Measurements from ENCODE around the gene SEMA7A.

Gene SEMA7A

DNA sequence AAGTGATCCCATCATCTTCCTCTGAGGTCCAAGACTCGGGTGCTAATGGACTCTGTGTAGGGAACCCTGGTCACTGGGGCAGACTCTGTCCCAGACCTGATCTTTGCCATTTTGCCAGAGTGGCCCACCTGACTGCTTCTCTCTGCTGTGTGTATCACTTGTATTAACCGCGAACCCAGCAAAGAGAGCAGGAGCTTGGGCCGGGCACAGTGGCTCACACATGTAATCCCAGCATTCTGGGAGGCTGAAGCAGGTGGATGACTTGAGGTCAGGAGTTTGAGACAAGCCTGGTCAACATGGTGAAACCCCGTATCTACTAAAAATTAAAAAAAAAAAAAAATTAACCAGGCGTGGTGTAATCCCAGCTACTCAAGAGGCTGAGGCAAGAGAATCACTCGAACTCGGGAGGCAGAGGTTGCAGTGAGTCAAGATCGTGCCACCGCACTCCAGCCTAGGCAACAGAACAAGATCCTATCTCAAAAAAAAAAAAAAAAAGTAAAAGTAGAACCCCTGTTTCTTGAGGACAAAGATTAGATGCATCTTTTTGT, 33.4 kb downstream of the SEMA7A start:
- Histone ChIP-seq H3K4me3 (ENCODE audit: low read length) (no peak overlapping the region), H3K4me1 (ENCODE audit: control insufficient read depth, low read depth, low read length) (peaks cover 8% of the 10 kb centered on the region), H3K27ac (ENCODE audit: low read length) (no peak overlapping the region), H3K9me3 (ENCODE audit: control insufficient read depth, low read depth, low read length) (no peaks in the 10 kb centered on the region), H3K9ac (ENCODE audit: low read length) (no peak overlapping the region), H3K36me3 (ENCODE audit: control insufficient read depth, low read depth, low read length) (no peaks in the 10 kb centered on the region), H3K27me3 (ENCODE audit: control insufficient read depth, insufficient read depth, low read length) (no peaks in the 10 kb centered on the region)

DNA sequence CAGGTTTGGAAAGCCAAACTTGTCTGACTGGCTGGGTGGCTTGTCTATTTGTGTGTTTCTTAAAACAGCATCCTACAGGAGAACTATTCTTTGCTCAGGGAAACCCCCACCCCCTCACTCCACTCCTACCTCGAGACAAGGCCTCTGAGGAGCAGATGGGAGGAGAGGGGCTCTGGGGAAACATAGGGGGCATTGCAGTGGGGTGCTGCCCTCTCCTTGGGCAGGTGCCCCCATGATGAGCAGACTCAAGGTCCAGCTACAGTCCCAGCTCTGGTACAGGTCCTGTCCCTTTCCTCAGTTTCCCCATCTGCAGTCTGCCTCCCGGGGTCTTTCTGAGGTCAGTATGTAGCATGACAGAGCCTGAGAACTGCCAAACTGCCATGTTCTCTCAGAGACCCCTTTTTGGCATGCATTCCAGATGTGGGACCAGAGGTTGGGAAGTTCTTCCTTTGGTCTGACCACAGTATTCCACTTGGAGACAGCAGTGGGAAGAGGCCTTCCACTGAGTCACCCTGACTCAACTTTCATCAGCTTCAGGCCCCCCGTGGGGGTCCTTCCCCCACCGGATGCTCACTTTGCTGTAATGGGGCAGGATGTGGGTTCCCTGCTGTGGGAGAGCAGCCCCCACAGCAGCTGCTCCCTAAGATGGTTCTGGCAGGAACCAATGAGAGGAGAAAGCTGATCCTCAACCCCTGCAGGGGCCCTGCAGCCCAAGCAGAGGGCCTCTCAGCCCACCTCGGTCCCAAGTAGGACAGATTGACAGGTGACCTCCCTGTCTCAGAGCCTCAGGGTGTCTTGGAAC, 34.0 kb downstream of the SEMA7A start:
- no peaks in the 10 kb centered on the region for H3K27me3 ChIP-seq (ENCODE audit: control insufficient read depth, insufficient read depth, low read length)
- peaks cover 8% of the 10 kb centered on the region for H3K4me1 ChIP-seq (ENCODE audit: control insufficient read depth, low read depth, low read length)
- H3K9me3 ChIP-seq (ENCODE audit: control insufficient read depth, low read depth, low read length) = no peaks in the 10 kb centered on the region
- H3K36me3 ChIP-seq (ENCODE audit: control insufficient read depth, low read depth, low read length) = no peaks in the 10 kb centered on the region
- H3K4me3 ChIP-seq (ENCODE audit: low read length) = no peak overlapping the region
- no peak overlapping the region for H3K27ac ChIP-seq (ENCODE audit: low read length)
- H3K9ac ChIP-seq (ENCODE audit: low read length) = no peak overlapping the region

DNA sequence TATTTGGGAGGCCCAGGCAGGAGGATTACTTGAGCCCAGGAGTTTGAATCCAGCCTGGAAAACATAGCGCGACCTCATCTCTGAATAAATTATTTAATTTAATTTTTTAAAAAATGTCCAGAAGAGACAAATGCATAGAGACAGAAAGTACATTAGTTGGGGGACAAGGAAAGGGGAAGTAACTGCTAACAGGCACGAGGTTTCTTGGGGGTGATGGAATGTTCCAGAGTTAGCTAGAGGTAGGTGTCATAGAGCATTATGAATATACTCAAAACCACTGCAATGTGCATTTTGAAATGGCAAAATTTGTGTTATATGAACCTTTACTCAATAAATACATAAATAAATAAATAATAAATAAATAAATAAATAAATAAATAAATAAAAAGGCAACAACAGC, 34.7 kb downstream of the SEMA7A start:
- Histone ChIP-seq H3K4me3 (ENCODE audit: low read length) (no peak overlapping the region), H3K4me1 (ENCODE audit: control insufficient read depth, low read depth, low read length) (peaks cover 8% of the 10 kb centered on the region), H3K27ac (ENCODE audit: low read length) (no peak overlapping the region), H3K27me3 (ENCODE audit: control insufficient read depth, insufficient read depth, low read length) (no peaks in the 10 kb centered on the region), H3K9me3 (ENCODE audit: control insufficient read depth, low read depth, low read length) (no peaks in the 10 kb centered on the region), H3K36me3 (ENCODE audit: control insufficient read depth, low read depth, low read length) (no peaks in the 10 kb centered on the region), H3K9ac (ENCODE audit: low read length) (no peak overlapping the region)

DNA sequence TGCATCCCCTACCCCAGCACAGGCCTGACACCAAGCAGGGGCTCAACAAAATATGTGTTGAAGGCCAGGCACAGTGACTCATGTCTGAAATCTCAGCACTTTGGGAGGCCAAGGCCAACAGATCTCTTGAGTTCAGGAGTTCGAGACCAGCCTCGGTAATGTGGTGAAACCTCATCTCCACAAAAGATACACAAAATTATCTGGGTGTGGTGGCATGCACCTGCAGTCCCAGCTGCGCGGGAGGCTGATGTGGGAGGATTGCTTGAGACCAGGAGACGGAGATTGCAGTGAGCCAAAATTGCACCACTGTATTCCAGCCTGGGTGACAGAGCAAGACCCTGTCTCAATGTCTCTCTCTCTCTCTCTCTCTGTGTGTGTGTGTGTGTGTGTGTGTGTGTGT, 35.6 kb downstream of the SEMA7A start:
- Histone ChIP-seq H3K4me1 (ENCODE audit: control insufficient read depth, low read depth, low read length) (peaks cover 8% of the 10 kb centered on the region), H3K4me3 (ENCODE audit: low read length) (no peak overlapping the region), H3K27me3 (ENCODE audit: control insufficient read depth, insufficient read depth, low read length) (no peaks in the 10 kb centered on the region), H3K9me3 (ENCODE audit: control insufficient read depth, low read depth, low read length) (no peaks in the 10 kb centered on the region), H3K36me3 (ENCODE audit: control insufficient read depth, low read depth, low read length) (no peaks in the 10 kb centered on the region), H3K9ac (ENCODE audit: low read length) (no peak overlapping the region), H3K27ac (ENCODE audit: low read length) (no peak overlapping the region)

DNA sequence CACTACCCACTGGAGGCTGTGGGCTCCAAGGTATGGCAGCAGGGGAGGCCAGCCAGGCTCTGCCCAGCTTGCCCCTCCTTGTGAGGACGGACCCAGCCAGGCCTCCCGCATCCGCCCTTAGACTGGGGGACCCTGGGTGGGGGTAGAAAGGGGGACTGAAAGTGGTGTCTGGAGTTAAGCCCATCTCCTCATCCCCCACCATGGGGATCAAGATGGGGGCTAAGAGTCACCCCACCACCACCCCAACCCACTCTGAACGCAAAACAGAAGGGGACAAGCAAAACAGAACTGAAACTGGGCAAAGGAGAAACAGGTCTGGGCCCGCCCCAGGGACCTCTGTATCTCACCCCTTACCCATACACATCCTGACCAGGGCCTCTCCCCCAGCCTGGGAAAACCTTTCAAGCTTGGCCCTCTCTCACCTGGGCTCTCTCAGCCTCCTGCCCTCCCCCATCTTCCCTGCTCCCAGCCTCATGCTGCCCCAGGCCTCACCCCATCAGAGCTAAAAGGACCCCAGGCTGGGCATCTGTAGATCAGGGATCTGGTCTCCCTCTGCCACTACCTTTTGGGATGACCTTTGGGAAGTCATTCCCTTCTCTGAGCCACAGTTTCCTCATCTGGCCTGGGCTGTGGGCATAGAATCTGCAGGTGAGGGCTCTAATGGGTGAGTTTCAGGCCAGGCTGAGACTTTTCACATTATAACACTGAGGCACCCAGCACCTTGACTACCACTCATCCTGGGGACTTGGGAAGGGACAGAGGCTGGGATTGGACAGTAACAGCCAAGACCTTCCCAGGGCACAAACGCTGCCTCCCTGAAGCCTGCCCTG, 36.3 kb downstream of the SEMA7A start:
- H3K9ac ChIP-seq (ENCODE audit: low read length) = no peak overlapping the region
- H3K36me3 ChIP-seq (ENCODE audit: control insufficient read depth, low read depth, low read length) = no peaks in the 10 kb centered on the region
- no peaks in the 10 kb centered on the region for H3K9me3 ChIP-seq (ENCODE audit: control insufficient read depth, low read depth, low read length)
- no peak overlapping the region for H3K27ac ChIP-seq (ENCODE audit: low read length)
- H3K27me3 ChIP-seq (ENCODE audit: control insufficient read depth, insufficient read depth, low read length) = no peaks in the 10 kb centered on the region
- H3K4me3 ChIP-seq (ENCODE audit: low read length) = no peak overlapping the region
- peaks cover 8% of the 10 kb centered on the region for H3K4me1 ChIP-seq (ENCODE audit: control insufficient read depth, low read depth, low read length)

DNA sequence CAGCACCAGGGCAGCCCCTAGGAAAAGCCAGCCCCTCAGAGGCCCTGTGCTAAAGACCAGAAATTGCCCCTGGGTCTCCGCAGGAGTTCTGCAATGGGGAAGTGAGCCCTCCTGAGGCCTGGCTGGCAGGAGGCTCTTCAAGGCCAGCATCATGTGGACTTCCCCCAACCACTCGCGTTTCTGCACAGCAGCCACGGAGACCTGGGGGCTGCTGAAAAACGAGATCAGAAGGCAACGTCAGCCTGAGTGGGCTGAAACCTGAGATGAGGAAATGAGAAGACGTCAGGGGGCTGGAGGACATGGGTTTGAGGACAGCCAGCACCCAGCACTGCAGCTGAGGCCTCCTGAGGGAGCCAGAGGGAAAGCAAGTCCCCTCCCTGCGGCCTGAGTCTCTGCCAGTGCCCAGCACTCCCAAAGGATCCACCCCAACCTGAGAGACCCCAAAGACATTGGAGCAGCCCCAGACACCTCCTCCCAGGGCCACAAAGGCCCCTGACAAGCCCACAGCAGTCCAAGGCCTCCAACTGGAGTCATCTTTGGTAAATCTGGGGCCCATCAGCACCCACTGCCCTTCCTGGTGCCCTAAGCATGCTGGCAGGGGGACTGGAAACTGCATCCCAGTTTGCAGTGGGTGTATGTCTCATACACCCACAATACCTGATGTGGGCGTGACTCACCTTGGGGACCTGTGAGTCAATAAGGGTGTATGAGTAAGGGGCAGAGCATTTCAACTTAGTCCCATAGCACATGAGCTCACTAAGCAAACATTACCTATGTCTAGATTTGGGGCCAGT, 37.1 kb downstream of the SEMA7A start:
- Histone ChIP-seq H3K9ac (ENCODE audit: low read length) (no peak overlapping the region), H3K4me3 (ENCODE audit: low read length) (no peak overlapping the region), H3K4me1 (ENCODE audit: control insufficient read depth, low read depth, low read length) (peaks cover 8% of the 10 kb centered on the region), H3K27ac (ENCODE audit: low read length) (no peak overlapping the region), H3K27me3 (ENCODE audit: control insufficient read depth, insufficient read depth, low read length) (no peaks in the 10 kb centered on the region), H3K9me3 (ENCODE audit: control insufficient read depth, low read depth, low read length) (no peaks in the 10 kb centered on the region), H3K36me3 (ENCODE audit: control insufficient read depth, low read depth, low read length) (no peaks in the 10 kb centered on the region)

DNA sequence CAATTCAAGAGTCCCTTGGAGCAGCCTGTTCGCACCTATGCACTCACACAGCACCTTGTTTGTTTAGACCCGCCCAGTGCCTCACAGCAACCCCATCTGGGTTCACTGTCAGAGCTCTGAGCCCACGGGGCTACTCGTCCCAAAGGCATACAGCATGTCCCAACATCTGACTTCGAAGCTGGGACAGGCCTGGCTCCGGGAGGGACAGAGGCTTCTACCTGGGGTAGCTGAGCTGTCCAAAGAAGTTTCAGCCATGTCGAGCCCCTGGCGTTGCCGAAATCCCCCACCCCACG, 37.7 kb downstream of the SEMA7A start:
- H3K27me3 ChIP-seq (ENCODE audit: control insufficient read depth, insufficient read depth, low read length) = no peaks in the 10 kb centered on the region
- H3K9ac ChIP-seq (ENCODE audit: low read length) = no peak overlapping the region
- no peak overlapping the region for H3K4me3 ChIP-seq (ENCODE audit: low read length)
- H3K27ac ChIP-seq (ENCODE audit: low read length) = no peak overlapping the region
- no peaks in the 10 kb centered on the region for H3K36me3 ChIP-seq (ENCODE audit: control insufficient read depth, low read depth, low read length)
- no peaks in the 10 kb centered on the region for H3K9me3 ChIP-seq (ENCODE audit: control insufficient read depth, low read depth, low read length)
- peaks cover 8% of the 10 kb centered on the region for H3K4me1 ChIP-seq (ENCODE audit: control insufficient read depth, low read depth, low read length)

DNA sequence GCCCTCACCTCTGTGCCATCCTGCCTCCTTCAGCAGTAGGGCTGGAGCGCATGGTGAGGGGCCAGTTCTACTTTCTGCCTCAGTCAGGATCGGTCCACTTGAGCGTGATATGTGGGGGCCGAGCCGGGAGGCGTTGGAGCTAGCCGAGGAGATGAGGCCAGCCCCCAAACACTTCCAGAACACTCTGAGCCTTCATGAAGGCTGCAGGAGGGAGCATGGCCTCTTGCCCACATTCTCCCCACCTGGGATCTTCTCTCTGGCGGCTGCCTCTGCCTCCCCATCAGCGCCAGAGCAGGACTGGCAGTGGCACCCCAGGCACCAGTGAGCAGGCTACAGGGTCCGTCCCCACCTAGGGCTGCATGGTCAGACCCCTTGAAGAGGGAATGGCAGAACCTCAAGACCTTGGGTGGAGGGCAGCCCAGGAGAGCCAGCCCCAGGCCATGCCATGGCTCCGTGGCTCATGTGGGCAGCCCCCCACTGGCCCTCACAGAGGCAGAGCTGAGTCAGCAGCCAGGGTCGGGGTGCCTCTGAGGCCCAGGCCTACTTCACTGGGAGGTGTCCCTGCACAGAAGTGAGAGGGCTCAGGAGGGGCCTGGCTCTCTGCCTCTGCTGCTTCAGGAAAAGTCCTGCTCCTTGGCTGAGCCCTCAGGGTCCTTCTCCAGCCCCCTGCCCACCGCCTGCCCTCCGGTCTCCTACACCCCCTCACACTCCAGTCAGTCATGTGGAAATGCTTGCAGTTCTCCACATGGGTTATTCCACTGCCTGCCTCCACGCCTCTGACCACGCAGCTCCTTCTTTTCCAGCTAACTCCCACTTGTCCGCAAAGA, 38.2 kb downstream of the SEMA7A start:
- no peak overlapping the region for H3K4me3 ChIP-seq (ENCODE audit: low read length)
- no peak overlapping the region for H3K9ac ChIP-seq (ENCODE audit: low read length)
- peaks cover 5% of the 10 kb centered on the region for H3K4me1 ChIP-seq (ENCODE audit: control insufficient read depth, low read depth, low read length)
- no peaks in the 10 kb centered on the region for H3K36me3 ChIP-seq (ENCODE audit: control insufficient read depth, low read depth, low read length)
- no peak overlapping the region for H3K27ac ChIP-seq (ENCODE audit: low read length)
- no peaks in the 10 kb centered on the region for H3K9me3 ChIP-seq (ENCODE audit: control insufficient read depth, low read depth, low read length)
- H3K27me3 ChIP-seq (ENCODE audit: control insufficient read depth, insufficient read depth, low read length) = no peaks in the 10 kb centered on the region

DNA sequence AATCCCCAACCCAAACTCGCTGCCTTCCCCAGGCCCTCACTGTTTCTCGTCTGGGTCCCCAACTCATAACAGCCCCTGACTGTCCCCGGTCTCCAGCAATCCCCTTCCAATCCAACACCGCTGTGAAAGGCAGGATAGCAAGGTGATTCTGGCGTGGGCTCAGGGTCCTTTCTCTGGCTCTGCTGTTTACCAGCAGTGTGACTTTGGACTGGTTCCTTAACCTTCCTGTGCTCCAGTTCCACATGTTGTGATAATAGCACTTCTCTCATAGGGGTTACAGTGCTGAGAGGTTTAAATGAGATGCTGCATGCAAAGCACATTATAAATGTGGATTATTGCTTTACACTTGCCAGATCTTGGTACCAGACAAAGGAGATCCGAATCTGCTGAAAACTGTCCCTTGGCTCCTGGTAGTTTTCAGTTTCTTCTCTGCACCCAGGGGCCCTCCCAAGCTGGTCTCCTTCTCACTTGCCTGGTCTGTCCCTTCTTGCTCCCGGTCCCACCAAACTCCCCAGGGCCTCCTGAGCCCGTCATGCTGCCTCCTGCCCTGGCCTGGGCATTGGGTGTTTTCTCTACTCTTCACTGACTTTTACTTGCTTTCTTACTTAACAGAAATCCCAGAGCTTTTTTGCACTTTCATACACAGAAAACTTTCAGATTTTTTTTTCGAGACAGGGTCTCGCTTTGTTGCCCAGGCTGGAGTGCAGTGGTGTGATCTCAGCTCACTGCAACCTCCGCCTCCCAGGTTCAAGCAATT, 39.5 kb downstream of the SEMA7A start:
- H3K27ac ChIP-seq (ENCODE audit: low read length) = no peak overlapping the region
- no peaks in the 10 kb centered on the region for H3K9me3 ChIP-seq (ENCODE audit: control insufficient read depth, low read depth, low read length)
- no peaks in the 10 kb centered on the region for H3K36me3 ChIP-seq (ENCODE audit: control insufficient read depth, low read depth, low read length)
- H3K4me3 ChIP-seq (ENCODE audit: low read length) = no peak overlapping the region
- no peaks in the 10 kb centered on the region for H3K4me1 ChIP-seq (ENCODE audit: control insufficient read depth, low read depth, low read length)
- no peak overlapping the region for H3K9ac ChIP-seq (ENCODE audit: low read length)
- no peaks in the 10 kb centered on the region for H3K27me3 ChIP-seq (ENCODE audit: control insufficient read depth, insufficient read depth, low read length)

DNA sequence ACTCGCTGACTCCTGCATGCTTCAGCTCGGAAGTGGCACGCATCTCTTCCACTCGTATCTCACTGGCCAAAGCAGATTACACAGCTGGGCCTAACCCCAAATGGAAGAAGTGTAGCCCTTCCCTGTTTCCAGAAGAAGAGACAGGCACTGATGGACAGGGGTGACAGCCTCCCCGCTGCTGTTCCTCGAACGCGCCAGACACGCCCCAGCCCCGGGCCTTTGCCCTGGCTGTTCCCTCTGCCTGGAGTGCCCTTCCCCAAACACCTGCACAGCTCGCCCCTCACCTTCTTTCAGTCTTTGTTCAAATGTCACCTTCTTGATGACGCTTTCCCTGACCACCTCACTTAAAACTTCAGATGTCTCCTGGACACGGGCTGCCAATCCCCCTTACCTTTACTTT, 40.3 kb downstream of the SEMA7A start:
- Histone ChIP-seq H3K27ac (ENCODE audit: low read length) (no peak overlapping the region), H3K27me3 (ENCODE audit: control insufficient read depth, insufficient read depth, low read length) (no peaks in the 10 kb centered on the region), H3K9me3 (ENCODE audit: control insufficient read depth, low read depth, low read length) (no peaks in the 10 kb centered on the region), H3K9ac (ENCODE audit: low read length) (no peak overlapping the region), H3K36me3 (ENCODE audit: control insufficient read depth, low read depth, low read length) (no peaks in the 10 kb centered on the region), H3K4me3 (ENCODE audit: low read length) (no peak overlapping the region), H3K4me1 (ENCODE audit: control insufficient read depth, low read depth, low read length) (no peaks in the 10 kb centered on the region)
